NCI-H2107 treated with DMSO at 0.1 percent for 48 hours (cell line): ENCODE measurements around the gene TCAIM.

Source experiments
- DNase-seq: peaks from one replicate; lab custom pipeline; 2025; ENCODE audit not compliant: unreplicated experiment; lab: John Stamatoyannopoulos, UW

Gene TCAIM, protein sequence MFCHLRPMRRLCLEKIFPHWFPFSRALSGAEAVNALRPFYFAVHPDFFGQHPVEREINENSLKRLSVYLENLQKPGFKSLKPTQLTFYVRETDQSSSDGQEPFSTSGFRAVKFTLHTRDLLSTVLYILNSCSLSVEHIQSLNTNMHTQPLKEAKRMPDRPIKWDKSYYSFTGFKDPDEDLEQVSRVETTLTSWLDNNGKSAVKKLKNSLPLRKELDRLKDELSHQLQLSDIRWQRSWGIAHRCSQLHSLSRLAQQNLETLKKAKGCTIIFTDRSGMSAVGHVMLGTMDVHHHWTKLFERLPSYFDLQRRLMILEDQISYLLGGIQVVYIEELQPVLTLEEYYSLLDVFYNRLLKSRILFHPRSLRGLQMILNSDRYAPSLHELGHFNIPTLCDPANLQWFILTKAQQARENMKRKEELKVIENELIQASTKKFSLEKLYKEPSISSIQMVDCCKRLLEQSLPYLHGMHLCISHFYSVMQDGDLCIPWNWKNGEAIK

DNA sequence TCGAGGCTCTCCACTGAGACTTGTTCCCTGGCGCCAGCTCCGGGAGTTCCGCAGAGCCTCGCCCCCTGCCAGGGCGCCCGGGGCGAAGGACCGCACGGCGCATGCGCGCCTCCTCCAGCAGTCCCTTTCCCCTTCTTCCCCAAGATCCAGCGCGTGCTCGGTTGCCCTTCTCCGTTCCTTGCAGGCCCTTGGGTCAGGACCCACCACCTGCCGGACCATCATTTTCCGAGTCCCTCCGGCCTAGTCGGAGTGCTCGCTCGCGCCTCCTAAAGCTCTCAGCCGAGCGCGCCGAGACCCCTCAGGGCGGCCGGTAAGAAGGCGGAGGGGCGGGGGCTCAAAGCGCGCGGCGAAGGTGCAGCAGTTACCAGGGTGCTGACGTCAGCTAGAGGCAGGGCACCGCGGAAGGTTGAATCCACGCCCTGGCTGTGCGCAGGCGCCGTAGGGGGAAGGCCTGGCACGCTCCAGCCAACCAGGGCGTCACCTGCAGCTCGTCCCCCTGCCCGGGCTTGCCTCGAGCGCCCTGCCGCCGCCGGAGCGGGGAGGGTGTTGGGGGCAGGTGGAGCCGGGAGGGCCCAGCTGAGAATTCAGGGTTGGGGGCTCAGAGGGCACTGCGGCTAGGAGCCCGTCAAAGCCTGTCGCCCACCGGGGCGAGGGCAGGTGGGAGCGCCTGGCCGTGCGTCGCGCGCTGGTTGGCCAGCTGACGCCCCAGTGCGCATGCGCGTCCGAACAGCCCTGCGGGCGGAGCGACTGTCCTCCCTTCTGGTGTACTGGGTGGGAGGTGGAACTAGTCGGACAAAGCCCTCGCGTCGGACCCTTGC lies at the start of gene TCAIM:
Gene TCAIM (plus strand): TSS at position 757 of the 818 bp plus-strand sequence. CDS start 16,017 bp downstream, outside the sequence.
- DNase-seq = peak; percentile 76

DNA sequence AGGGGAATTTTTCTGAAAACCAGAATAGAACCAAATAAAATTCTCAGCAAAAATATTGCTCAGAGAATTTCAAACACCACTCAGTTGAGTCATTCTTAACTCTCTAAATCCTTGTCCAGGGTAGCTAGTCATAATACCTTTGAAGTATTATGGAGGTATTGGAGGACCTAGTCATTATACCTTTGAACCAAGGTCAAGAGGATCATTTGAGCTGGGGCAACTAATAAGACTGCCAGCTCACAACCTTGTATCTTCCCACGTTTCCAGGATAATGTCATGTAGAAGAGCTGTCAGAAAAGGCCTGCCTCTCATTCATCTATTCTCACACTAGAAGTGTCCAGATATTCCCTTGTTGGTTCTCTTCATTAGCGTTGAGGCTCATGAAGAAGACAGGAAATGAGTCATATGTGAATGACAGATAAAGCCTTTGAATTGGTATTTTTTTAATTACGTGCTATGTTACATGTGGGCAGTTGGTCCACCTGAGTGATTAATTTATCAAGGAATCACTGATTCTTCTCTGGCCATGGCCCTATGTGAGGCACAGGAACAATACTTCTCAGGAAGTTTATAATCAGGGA lies 48.6 kb upstream of the TCAIM start:
- no peak for DNase-seq

DNA sequence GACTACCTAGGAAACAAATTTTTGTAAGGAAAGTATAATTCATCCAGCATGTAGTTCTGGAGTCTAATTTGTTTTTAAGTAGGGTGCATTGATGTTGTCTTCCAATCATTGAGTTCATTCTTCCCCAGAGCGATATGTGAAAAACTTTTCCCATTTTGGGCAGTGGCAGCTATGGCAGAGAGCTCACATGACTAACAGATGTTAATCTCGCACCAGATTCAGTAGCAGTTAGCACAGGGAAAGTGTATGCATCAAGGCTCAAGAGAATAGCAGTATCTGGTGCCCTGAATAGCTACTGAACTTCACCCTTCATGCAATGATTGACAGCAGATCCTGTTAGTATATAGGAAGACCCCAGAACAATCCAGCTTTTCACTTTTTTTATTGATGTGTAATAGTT lies 46.3 kb upstream of the TCAIM start:
- no peak for DNase-seq

DNA sequence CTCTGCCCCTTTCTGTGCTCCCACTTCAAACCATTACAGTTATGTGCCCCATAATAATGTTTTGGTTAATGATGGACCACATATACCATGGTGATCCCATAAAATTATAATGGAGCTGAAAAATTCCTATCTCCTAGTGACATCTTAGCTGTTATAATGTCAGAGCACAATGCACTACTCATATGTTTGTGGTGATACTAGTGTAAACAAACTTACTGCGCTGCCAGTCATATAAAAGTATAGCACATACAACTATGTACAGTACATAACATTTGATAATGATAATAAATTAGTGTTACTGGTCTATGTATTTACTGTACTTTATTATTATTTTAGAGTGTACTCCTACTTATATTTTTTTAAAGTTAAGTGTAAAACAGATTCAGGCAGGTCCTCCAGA lies 45.6 kb upstream of the TCAIM start:
- DNase-seq = no peak

DNA sequence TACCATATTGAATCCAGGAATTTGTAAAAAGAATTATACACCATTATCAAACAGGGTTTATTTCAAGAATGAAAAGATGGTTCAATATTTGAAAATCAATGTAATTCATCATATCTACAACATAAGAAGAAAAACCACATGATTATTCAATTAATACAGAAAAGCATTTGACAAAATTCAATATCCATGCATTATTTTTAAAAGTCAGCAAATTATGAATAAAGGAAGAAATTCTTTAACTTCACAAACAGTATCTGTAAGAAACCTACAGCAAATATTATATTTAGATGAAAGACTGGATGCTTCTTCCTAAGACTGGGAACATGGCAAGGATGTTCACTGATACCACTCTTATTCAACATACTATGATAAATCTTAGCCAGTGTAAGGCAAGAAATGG lies 41.3 kb upstream of the TCAIM start:
- no peak for DNase-seq

DNA sequence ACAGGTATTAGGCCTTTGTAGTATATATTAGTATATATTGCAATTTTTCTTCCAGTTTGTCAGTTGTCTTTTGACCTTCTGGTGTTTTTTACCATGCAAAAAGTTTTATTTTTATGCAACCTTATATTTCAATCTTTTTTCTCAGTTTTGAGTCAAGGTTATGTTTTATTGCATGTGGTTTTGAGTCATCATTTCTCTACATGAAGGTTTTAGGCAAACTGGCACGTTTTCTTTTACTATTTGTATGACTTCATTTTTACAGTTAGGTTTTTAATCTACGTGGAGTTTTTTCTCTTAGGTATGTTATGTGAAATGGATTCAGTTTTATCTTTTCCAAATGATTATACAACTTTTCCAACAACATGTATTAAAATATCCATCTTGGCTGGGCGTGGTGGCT lies 36.8 kb upstream of the TCAIM start:
- no peak for DNase-seq

DNA sequence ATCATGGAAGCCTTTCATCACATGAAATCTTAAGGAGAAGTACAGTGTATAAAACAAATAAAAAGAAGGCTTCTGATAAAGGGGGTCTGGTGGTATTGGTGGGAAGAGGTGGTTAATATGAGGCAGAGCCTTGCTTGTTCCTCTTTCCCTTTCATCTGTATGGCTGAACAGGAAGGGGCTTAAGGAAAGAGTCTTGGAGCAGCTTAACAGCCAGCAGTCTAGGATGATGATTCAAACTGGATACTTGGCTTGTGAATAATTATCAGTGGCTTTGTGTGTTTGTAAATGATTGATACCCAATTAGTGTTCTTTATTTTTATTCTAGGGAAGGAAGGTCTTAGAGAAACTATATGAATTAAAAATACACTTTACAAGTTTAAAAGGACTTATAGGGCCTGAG lies 29.1 kb upstream of the TCAIM start:
- no peak for DNase-seq

DNA sequence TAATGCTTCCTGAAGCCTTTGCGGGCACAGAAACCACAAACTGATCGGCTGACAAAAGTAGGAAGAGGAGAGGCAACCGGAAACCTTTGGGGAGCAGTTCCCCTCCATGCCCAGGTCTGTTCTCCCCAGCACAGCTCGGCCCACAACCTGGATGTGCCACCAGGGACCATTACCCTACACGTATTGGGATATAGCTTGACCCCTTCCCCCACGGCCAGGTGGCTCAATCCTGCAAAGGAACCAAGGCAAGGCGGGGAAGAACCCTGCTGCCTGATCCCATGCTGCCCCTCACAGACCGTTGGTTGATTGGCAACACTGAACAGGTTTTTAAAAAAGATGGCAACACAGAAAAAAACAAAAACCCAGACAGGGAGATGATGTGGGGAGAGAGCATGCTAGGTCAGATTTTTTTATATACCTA lies 19.7 kb upstream of the TCAIM start:
- DNase-seq = no peak

DNA sequence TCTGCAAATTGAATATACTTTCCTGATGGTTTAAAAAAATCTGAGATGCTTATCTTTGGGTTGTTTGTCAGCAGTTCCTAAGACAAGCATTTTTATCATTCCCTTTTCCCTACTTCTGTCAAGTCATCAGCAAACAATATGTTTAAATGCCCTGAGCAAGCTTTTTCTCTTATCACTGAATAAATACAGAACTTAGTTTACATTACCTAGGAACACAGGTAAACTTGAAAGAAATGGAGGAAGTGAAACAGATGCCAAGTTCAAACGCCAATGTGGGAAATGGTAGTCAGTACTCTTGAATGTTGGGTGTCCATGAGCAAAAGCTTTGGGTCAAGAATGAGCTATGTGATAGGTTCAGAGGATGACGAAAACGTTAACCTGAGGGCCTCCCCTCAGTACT lies 17.2 kb upstream of the TCAIM start:
- no peak for DNase-seq

DNA sequence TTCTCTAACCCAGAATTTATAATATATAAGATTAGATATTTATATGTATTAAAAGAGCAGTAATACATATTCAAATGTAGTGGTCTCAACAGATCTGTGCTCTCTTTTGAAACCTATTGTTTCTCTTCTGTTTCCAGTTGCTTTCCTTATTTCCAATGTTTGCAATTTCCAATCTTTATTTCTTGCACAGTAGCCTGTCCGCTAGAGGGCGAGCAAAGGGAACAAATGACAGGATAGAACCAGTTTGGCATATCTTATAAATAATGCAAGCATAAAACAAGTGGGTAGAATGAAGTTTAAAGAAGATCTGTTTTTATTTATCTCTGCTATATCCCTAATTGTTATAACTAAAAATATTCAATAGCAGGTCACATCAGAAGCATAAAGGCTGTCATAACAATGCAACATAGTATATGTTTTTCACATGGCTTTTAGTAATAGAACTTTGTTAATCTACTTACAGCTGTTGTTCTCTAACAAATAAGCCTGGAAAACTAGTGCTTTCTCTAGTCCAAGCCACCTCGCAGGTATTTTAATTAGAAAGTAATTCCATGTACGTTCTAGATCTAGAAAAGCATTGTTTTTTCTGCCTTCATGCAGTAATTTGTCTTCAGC lies 15.1 kb upstream of the TCAIM start:
- DNase-seq = peak; percentile 22

DNA sequence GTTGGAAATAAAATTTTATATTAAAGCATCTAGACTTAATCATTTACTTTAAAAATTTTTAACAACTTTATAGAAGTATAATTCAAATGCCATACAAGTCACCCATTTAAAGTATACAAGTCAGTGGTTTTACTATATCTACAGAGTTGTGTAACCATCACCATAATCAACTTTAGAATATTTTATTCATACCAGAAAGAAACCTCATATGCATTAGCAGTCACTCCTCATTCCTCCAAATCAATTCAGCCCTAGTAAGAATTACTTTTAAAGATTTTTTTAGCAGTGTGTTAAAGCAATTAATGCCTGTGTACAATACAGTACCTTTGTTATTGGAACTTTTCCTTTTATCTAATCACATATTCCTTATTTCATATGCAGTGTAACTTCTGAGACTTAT lies 14.0 kb upstream of the TCAIM start:
- DNase-seq = no peak

DNA sequence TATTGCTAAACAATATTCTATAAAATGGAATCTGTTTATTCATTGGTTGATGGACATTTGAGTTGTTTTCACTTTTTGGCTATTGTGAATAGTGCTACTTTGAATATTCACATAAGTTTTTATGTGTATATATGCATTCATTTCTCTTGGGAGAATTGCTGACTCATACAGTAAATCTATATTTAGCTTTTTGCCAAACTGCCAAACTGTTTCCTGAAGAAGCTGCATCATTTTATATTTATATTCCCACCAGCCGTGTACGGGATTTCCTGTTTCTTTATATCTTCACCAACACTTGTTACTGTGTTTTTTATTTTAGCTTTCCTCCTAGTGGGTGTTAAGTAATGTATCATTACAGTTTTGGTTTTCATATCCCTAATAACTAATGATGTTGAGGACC lies 12.5 kb upstream of the TCAIM start:
- no peak for DNase-seq

DNA sequence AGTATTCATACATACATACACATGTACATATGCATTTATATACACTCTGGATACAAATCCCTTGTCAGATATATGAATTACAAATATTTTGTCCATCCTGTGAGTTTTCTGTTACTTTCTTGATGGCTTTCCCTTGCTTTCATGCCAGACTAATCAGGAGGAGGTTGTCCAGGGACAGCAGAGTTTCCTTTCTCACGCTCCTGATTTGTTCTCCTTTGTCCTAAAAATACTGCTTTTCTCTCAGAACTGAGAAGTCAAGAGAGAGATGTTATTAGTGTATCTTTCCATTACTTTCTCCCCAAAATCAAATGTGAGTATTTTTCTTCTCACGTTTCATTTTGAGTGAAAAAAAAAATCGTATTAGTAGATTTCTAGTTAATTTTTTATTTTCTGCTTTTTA lies 12.1 kb upstream of the TCAIM start:
- no peak for DNase-seq

DNA sequence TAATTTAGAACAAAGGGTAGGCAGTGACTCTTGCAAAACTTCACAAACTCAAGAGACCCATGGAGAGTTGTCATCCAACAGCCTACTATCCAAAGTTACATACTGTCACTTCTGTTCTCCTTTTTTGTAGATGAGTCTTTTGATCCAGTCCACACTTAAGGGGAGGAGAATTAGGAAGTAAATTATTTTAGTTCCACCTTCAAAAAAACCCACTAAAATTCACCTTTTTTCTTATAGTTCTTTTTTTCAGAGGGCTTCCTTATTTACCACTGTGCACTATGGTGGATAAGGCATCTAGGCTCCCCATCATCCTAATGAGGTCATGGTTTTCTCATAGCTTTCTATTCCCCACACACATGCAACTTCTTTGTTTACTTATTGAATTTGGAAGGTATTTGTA lies 8.6 kb upstream of the TCAIM start:
- no peak for DNase-seq

DNA sequence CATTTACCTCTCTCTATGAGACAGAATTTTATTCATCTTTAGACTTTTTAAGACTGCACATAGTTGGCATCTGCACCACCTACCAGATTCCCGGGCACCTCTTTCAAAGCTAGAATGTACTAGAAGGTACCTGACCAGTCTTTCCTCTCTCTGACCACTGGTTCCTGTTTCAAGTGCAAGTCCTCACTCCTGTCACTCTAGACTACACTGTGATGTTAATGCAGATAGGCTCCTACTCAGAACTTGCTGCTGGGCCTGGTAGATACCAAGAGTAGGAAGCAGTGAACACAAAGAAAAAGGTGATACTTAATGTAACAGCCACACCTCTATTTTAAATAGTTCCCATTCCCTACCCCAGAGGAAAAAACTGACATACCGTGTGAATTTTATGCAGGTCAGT lies 8.1 kb upstream of the TCAIM start:
- DNase-seq = no peak

DNA sequence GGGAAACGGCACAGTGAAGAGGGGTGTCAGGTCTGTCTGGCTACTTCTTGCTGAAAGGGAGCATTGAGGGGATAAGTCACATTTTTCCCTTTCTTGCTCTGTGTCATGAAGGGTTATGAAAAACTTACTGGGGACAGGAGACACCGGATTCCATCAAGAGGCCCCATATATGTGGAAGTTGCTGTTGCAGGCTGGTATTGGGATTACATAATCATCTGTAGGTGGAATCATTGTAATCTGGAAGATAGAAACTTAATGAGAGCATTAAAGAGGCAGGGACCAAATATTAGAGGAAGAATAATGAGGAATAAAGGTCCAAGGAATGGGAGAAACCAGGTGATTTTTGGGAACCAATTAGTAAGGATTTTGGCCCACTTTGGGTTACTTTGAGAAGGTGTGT lies 4.2 kb upstream of the TCAIM start:
- no peak for DNase-seq

DNA sequence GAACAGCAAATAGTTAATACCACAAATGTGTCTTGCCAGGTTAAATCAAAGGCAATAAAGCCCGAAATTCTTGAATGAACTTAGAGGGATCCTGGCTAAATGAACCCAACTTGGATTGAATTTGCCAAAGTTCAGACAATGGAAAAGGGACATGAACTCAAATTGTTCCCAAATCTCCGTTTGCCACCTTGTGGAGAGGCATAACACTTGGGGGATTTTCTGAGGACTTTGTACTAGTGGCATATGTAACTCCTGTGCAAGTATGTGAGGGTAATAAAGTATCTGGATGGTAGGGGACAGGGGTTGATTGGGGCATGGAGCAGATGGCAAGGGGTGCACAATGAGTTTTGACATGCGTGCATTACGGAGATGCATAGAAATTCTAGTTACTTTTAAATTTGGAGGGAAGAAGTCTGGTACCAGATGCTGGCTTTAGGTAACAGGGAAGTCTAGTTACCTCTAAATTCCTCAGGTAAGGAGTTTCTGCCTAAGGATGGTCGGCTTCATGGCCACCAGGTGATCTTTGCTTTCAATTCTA lies 1.2 kb upstream of the TCAIM start:
- DNase-seq = no peak

DNA sequence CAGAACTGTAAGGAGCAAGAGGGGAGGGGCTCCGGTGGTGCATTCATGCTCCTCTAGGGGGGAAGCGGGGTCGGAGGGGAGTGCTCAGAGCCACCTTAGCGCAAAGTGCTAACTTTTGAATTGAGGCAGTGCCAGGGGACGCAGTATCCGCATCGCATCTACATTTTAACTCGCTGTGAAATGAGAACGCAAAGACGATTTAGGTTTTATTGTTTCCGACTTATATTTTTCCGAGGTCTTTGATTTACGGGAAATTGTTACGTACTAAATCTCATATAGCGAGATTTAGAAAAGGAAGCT lies 212 bp downstream of the TCAIM start:
- no peak for DNase-seq

DNA sequence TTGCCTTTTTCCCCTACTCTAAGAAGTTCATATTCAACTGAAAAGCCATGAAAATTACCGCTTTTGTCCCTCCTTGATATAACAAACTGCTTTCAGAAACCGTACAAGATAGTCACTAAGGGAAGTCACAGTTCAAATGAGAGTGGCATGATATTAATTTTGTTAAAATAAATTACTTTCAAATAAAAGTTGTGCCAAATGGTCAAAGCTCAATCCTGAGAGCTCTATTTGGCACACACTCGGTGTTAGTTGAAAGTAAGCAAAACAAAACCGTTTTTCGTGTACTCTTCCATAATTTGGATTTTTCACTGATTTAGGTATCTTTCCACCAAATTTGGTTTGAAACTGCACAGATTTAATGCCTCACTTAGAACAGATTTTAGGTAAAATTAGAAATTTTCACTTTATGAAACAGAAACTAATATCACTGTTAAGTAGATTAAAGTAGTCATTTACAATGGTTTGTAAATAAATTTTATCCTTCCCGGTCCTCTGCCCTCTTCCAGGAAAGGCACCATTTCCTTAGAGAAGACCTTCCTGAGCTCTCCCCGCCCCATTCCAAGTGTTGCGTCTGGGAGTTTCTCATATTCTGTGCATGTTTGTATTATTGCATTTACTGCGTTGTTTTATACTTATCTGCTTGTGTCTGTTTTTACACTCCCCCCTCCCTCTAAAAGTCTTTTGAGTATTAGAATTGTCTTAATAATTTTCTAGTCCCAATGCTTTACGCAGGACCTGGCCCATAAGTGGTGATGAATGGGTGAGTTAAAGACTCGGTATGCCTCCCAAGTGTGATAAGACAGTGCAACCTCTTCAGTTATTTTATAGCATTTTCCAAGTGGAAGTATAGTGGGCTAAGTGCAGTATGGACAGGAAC lies 853 bp downstream of the TCAIM start:
- DNase-seq = no peak

DNA sequence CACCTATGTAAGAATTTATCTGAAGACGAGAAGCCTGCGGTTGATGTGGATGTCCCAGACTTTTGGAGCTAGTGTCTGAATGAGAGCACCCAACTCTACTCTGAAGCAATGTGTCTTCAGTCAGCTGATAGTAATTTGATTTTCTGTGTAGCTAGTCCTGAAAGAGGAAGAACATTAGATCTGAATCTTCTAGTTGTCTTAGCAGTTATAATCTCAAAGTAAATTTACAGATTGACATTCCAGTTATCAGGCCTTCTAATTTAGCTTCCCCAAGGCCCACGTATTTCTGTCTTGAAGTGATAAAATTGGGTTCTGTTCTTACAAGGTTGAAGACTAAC lies 1.5 kb downstream of the TCAIM start:
- DNase-seq = no peak
